Measurements from ENCODE around the gene TPPP.
"Not testable (repeated sequence)": the region's sequence is repeated elsewhere in the genome, so short reads cannot be mapped to it uniquely, and the experiment has no call there.

DNA sequence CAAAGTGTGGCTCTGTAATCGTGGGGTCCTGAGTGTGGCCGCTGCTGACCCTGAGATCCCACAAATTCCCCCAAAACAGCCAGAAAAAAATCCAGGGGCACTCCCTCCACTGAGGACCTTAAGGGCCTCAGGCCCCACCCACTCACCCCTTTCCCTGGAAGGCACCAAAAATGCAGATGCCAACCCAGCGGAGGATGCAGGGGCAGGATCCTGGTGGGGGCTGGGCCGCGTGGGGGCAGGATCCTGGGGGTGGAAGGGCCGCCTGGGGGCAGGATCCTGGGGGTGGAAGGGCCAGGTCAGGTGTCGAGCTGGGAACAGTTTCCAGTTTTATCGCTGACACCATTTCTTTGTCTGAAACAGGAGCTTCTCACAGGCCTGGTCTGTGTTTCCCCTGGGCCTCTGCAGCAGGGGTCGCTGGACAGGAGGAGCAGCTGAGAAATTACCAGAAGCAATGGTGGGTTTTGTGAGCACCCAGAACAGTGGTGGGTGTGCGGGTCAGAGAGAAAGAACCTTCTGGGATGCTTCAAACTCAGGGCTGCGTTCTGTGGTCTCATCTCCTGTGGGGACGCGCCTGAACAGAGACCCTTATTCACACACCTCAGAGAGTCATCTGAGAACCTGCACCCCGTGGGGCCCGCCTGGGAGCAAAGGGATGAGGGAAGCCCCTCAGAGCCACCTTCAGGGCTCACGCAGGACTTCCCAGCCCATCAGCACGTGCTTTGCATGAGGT lies 13.8 kb downstream of the TPPP start:
- TF ChIP-seq, protein P1, sequence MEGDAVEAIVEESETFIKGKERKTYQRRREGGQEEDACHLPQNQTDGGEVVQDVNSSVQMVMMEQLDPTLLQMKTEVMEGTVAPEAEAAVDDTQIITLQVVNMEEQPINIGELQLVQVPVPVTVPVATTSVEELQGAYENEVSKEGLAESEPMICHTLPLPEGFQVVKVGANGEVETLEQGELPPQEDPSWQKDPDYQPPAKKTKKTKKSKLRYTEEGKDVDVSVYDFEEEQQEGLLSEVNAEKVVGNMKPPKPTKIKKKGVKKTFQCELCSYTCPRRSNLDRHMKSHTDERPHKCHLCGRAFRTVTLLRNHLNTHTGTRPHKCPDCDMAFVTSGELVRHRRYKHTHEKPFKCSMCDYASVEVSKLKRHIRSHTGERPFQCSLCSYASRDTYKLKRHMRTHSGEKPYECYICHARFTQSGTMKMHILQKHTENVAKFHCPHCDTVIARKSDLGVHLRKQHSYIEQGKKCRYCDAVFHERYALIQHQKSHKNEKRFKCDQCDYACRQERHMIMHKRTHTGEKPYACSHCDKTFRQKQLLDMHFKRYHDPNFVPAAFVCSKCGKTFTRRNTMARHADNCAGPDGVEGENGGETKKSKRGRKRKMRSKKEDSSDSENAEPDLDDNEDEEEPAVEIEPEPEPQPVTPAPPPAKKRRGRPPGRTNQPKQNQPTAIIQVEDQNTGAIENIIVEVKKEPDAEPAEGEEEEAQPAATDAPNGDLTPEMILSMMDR (conservative IDR thresholded peaks at IDR 0.05; ENCODE audit: low read length) = not testable (repeated sequence)
- not testable (repeated sequence) for TF ChIP-seq EZH2phosphoT487 (IDR thresholded peaks at IDR 0.05; ENCODE audit: borderline replicate concordance)

Data from Loucy (cell line).